Jurkat, Clone E6-1 (cell line): ENCODE results near the gene CLCN3.
"Not testable (repeated sequence)": the region's sequence is repeated elsewhere in the genome, so short reads cannot be mapped to it uniquely, and the experiment has no call there.

Experiments
- DNase-seq: peaks from one replicate; pipeline ENCODE4 v3.0.0-alpha.2; 2011; ENCODE audit warnings: low read depth, low spot score
- H3K4me3 ChIP-seq: 2 replicates; pipeline ENCODE4 v1.5.1; 2011; ENCODE audit warnings: mild to moderate bottlenecking, low read length, control low read depth, moderate library complexity

The CLCN3 gene

DNA sequence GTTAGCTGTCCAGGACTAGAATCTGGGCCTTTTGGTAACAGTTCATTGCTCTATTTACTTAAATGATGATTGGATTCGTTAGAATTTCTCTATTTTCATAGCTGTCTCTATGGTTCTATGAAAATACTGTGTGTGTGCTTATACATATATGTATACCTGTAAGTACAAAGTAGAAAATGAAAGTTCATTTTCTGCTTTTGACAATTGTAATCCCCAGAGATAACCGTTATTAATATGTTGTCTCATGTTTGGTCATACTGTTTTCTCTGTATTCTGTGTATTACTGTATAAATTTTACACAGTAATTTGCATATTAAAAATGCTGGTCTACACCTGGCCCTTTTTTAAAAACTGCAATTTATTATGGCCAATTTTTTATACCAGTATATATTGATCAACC, 55.4 kb downstream of the CLCN3 start:
- no peak for DNase-seq
- no peak overlapping the region for H3K4me3 ChIP-seq

DNA sequence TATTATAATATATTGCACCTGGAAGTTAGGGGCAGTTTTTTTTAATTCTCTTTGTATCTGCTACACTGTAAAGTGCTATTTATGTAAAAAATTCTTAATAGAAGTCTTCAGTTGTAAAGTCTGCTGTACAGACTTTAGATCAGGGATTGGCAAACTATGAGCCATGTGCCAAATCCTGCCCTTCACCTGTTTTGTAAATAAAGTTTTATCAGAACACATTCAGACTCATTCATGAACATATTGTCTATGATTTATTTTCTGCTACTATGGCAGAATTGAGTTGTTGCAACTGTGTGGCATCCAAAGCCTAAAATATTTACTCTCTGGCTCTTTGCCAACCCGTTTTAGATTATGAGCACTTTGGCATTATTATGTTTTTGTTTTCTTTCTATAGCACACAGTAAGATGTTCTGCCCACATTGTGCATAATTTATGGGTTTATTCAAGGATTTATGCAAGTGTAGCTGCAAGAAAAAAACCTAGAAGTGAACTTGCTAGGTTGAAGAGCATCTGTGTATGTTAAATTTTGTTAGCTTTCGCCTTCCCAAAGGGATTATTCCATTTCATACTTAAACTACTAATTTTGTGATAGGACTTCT, 56.9 kb downstream of the CLCN3 start:
- no peak overlapping the region for H3K4me3 ChIP-seq
- DNase-seq, result no peak

DNA sequence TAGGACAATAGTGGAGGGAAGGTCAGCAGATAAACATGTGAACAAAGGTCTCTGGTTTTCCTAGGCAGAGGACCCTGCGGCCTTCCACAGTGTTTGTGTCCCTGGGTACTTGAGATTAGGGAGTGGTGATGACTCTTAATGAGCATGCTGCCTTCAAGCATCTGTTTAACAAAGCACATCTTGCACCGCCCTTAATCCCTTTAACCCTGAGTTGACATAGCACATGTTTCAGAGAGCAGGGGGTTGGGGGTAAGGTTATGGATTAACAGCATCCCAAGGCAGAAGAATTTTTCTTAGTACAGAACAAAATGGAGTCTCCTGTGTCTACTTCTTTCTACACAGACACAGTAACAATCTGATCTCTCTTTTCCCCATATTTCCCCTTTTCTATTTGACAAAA, 58.1 kb downstream of the CLCN3 start:
- not testable (repeated sequence) for H3K4me3 ChIP-seq, DNase-seq

DNA sequence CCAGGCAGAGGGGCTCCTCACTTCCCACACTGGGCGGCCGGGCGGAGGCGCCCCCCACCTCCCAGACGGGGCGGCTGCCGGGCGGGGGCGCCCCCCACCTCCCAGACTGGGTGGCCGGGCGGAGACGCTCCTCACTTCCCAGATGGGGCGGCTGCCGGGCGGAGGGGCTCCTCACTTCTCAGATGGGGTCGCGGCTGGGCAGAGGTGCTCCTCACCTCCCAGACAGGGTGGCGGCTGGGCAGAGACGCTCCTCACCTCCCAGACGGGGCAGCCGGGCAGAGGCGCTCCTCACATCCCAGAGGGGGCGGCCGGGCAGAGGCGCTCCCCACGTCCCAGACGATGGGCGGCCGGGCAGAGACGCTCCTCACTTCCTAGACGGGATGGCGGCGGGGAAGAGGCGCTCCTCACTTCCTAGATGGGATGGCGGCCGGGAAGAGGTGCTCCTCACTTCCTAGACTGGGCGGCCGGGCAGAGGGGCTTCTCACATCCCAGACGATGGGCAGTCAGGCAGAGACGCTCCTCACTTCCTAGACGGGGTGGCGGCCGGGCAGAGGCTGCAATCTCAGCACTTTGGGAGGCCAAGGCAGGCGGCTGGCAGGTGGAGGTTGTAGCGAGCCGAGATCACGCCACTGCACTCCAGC, 58.7 kb downstream of the CLCN3 start:
- DNase-seq, H3K4me3 ChIP-seq: not testable (repeated sequence)

DNA sequence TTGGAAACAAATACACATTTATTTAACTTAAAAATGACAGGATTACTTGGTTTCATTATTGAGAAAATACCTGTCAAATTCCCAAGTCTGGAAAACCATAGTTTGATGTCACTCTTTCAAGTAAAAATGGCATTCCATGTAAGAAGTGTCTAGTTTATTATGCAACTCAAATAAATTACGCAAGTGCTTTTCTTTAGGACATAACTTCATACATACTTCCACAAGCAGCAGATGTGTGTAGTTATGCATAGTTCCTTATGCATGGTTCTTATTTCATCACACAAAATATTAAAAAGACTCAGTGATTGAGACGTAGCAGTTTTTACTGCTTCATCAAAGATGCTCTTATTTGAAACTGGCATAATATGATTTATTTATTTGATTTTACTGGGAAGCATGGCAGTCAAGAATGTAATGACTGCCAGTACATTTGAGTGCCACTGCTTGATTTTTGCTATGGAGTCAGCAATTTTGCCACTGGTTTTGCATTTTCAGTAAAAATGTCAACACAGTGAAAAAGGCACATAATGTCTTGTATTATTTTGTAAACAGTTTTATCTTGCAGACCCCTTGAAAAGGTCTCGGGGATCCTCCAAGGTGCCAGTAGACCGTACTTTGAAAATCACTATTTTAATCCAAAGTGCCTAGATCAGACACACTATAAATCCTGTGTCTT, 62.1 kb downstream of the CLCN3 start:
- no peak for DNase-seq
- no peak overlapping the region for H3K4me3 ChIP-seq

DNA sequence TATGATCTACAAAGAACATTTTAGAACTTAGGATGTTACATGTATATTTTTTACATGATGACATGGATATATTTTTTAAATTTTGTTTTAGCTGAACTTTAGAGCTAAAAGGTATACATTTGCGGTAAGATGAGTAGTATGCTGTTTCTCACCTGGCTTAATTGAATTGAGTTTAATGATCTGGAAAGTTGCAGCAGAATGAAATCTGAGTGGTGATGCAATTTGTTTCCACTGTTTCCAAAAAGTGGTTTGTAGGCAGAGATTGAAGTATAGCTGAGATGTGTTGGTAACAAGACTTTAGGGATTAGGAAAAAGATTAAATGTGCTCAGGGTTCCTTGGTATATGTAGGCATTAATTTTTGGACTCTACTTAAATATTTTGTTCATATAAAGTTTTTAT, 69.3 kb downstream of the CLCN3 start:
- DNase-seq, result no peak
- H3K4me3 ChIP-seq, result no peak overlapping the region

DNA sequence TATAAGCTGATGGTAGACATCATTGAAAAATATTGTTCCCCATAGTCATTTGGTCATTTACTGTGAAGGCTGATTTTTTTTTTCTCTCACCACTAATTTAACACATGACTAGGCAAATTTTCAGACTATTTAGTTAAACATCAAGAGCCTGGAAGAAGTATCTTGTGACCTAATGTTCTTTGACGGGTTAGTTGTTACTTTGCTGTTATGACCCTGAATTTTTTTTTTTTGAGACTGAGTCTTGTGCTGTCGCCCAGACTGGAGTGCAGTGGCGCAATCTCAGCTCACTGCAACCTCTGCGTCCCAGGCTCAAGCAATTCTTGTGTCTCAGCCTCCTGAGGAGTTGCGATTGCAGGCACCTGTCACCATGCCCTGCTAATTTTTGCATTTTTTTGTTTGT, 70.4 kb downstream of the CLCN3 start:
- no peak overlapping the region for H3K4me3 ChIP-seq
- DNase-seq, result no peak

DNA sequence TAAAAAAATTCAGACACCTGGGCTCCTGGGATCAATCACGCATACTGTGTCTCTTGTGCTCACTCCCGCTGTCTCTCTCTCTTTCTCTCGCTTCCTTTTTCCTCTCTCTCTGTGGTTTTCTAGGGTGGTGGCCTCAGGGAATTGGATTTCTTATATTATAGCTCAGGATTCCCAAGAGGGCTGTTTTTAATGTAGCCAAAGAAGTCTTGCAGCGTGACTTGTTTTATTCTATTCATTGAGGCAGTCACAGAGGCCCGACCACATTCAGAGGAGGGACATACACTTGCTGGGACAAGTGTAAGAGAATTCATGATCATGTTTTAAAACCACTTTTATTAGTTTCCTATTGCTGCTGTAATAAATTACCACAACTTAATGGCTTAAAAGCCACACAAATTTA, 78.0 kb downstream of the CLCN3 start:
- H3K4me3 ChIP-seq, result no peak overlapping the region
- DNase-seq, result no peak

DNA sequence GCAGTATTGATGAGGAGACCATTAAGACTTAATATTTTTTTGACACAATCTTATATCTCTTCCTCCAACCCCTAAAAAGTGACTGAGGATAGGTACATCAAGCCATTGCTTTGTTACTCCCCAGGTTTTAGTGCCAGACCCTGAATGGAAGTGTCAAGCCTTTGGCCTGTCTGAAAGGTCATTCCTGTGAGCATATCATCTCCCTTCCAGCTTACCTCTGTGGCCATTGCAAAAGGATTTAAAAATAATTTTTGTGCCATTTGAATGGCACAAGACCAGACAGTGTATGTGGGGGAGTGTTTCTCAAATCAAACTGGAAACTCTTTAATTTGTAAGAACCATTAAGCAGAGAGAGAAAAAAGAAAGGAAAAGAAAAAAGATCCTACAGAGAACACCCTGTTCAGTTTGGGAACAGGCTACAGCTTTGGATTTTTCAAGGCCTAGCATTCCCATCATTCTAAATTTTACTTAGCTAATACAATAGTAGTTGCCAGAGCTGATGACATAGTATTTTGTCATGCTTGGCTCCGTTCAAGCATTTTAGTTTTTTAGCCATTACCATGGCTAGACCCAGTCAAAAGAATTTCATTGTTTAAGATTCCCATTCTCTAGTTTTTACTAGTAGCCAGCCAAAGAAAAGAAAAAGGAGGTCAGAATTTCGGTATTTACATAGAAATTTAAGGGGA, 87.7 kb downstream of the CLCN3 start:
- no peak overlapping the region for H3K4me3 ChIP-seq
- no peak for DNase-seq

DNA sequence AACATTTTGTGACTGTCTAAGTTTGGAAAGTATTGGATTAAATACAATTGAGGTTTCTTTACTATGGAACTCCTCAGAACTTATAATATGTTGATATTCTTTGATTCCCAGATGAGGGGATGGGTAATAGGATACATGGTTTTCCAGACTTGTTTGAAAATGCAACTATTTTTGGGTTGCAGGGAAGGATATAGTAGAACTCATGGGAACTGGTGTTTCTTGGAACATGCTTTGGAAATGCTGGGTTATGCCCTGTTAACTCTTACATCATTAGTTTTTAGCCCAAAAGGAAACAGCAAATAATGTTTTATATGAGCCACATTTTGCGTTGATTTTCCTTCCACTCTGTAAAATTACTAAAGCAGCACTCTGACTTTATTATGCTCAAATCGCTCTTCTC, 95.4 kb downstream of the CLCN3 start:
- H3K4me3 ChIP-seq, result no peak overlapping the region
- no peak for DNase-seq

DNA sequence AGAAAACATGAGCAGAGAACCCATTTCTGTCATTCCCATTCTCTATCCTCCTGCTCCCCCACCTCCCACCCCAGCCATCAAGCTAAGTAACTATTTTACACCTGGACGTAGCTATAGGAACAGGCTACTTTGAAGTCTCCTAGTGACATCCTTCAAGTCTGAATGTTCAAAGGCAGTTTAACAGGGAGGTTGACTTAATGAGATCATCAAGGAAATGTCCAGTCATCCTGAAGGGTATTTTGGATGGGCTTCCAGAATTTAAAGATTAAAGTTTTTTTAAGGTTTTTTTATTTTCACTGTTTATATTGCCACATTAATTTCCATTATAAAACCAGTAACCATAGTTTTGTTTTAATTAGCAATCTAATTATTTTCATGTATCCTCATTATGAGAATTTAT, 96.3 kb downstream of the CLCN3 start:
- DNase-seq, result no peak
- no peak overlapping the region for H3K4me3 ChIP-seq

DNA sequence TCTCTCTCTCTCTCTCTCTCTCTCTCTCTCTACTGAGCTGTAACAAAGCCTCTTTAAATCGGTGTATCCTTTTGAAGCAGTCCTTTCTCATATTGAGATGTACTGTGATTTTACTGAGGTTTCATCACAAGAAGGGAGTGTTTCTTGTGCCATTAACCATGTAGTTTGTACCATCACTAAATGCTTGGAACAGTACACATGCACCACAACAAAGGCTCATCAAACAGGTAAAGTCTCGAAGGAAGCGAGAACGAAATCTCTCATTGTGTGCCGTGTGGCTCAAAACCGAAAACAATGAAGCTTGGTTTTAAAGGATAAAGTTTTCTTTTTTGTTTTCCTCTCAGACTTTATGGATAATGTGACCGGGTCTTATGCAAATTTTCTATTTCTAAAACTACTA, 100.2 kb downstream of the CLCN3 start:
- peak; percentile 7 for DNase-seq
- H3K4me3 ChIP-seq, result no peak overlapping the region

DNA sequence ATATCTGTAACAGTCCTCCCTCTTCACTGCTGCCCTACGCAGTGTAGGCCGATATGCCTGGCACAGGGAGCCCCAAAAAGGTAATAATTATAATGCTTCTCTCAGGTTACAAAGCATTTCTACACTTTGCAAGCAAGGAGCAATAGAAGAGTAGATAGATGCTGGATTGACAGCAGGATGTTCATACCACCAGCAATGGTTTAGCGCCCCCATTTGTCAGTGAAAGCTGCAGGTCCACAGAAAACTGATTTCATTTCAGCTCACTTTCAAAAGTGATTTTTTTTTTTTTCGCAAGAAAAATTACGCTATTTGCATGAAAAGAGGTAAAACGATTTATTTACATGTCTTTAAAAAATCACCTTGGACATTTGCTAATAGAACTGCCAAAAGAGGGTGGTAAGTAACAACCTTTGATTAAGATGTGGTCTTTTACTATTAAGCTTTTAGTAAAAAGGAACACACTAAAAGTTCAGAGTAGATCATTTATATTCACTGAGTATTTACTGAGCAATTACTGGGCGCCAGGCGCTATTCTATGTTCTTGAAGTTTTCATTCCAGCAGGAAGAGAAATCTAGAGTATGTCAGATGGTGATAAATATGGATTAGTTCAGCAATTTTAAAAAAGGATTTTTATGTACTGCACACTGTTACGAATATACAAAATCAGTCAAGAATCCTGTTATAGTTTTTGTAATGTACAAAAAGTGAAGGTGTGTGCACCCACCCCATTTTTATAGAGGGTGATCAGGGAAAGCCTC, 103.0 kb downstream of the CLCN3 start:
- peak; percentile 37 for DNase-seq
- no peak overlapping the region for H3K4me3 ChIP-seq

DNA sequence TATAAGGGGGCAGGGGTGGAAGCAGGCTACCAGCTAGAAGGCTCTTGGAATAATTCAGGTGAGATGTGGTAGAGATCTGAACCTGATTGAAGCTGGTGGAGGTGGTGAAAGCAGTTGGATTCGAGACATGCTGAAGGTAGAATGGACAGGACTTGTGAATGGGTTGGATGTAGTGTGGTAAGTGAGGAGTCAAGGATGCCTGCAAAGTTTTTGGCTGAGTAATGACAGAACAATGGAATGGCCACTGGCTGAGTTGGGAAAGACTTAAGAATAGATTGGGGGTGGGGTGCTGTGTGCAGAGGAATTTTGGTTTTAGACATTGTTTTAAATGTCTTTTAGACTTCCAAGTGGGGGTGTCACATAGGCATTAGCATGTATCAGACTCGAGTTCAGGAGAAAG, 103.9 kb downstream of the CLCN3 start:
- no peak overlapping the region for H3K4me3 ChIP-seq
- no peak for DNase-seq

DNA sequence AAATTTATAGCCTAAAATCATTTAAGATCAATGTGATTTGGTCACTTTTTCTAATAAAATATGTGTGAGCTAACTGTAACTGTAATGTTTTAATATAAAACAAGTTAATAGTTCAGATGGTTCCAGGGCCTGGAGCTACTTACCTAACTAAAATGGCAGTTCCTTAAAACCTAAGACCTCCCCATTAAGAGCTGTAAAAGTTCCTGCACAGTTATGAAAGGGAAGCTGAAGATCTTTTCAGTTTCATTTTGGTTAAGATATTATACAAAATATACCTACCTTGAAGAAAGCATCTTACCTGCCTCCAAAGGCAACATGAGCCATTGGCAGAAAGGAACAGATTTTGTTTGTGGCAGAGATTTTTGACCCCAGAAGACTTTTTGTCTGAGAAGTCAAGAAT, 107.2 kb downstream of the CLCN3 start:
- DNase-seq, result no peak
- H3K4me3 ChIP-seq, result no peak overlapping the region

DNA sequence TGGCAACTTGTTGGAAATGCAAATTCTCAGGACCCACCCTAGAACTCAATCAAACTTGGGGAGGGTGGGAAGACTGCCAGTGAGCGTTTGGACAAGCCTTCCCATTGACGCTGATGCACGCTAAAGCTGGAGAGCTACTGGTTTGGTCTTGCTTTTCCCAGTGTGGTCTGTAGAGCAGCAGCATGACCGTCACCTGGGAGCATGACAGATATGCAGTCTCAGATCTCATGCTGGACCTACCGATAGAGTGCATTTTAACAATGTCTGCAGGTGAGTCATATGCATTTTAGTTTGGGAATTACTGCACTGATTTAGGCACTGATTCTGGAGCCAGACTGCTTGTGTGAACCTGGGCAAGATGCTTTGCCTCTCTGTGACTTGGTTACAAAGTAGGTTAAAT, 110.2 kb downstream of the CLCN3 start:
- no peak for DNase-seq
- H3K4me3 ChIP-seq, result no peak overlapping the region

DNA sequence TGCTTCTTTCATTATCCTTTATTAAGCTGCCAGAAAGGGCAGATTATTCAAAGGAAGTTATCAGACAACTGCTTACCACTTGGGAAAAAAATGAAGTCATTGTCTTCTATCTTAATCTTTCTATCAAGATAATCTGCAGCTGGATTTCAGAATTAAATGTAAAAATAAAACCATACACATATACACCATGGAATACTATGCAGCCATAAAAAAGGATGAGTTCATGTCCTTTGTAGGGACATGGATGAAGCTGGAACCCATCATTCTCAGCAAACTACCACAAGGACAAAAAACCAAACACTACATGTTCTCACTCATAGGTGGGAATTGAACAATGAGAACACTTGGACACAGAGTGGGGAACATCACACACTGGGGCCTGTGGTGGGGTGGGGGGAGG, 118.2 kb downstream of the CLCN3 start:
- DNase-seq, H3K4me3 ChIP-seq: not testable (repeated sequence)

DNA sequence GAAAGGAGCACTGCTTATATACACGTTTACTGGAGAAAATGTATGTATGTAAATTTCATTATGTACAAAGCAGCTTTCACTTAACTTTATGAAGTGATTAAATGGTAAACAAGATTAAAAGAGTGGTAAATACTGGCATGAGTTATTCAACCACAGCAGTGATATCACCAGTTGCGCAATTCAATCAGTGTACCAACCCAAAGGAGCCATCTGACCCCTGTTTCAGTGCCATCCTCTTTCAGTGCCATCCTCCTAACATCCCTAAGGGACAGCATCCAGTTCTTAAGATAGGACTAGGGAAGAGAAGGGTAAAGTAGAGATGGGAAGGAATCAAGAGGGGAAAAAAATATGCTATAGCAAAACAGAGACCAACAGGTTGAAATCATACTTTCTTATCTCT, 121.2 kb downstream of the CLCN3 start:
- DNase-seq, result no peak
- no peak overlapping the region for H3K4me3 ChIP-seq

DNA sequence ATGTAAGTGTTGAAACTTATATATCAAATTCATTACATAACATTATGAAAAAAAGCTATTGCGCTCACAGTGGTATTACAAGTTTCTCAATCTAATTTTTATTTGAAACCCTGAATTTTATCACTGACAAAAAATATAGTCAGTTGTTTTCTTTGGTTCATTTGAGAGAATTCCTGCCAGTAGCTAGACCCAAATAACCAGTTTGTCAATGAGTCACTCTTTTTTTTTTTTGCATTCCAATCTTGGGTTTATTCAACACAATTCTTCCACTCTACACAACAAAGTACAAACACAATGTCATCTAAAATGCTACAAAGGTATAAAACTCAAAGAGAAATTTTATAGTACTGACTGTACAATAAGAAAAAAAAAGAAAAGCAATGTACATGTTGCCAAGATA, 124.2 kb downstream of the CLCN3 start:
- H3K4me3 ChIP-seq, result no peak overlapping the region
- no peak for DNase-seq

DNA sequence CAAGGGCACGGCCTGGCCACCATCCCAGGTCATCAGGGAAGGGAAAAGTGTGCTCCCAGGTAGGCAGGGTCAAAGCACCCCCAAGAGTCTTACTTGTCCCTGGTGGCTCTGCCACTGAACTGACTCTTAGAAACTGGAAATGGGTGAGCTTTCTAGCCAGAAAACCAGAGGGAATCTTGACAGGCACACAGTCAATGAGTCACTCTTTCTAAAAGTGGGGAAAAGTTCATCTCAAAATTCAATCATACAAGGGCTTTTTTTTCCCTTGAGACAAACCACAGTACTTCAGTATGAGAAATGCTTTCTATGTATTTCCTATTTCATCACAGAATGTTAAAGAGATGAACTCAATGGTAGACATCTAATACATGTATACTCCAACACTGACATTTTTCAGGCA, 124.9 kb downstream of the CLCN3 start:
- no peak overlapping the region for H3K4me3 ChIP-seq
- DNase-seq, result no peak
